ENCODE measurements around the gene CXorf58. TPM values are rescaled to one million over a fixed set of nuclear protein-coding genes. Genes with fewer than 3 reads are reported as not detected.

Gene CXorf58
- total RNA-seq, 1 experiment from 2014 or later: not detected

DNA sequence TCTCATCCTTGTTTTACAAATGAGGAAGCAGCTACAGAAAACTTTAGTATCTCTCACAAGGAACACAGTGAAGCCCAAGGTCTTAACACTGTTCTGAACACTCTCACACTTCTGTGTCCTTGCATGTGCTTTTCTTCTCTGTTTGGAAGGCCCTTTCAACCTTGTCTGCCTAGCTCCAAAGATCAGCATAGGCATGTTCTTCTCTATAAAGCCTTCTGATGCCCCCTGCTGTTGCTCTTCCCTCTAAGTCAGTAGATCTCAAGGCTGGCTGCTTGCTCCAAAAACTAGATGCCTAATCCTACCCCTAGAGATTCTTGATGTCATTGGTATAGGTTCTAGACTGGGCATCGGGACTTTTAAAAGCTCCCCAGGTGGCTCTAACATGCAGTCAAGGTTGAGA, 6.0 kb upstream of the CXorf58 start:
- intact Hi-C loops (cut with micrococcal nuclease): loop anchor here (1.0 to 5.0 kb wide), 6 partner anchors 100 to 1917 kb away; partner anchors contain the start of gene ACOT9
- peak; percentile 87 for DNase-seq (ENCODE audit: unreplicated experiment)
- Mint-ChIP-seq H3K4me3 (ENCODE audit: unreplicated experiment) (no peak overlapping the region), H3K4me1 (ENCODE audit: insufficient read depth, unreplicated experiment) (peaks cover 16% of the 10 kb centered on the region), H3K27ac (ENCODE audit: low read depth, unreplicated experiment) (no peak overlapping the region), H3K27me3 (ENCODE audit: insufficient read depth, unreplicated experiment) (no peaks in the 10 kb centered on the region), H3K36me3 (ENCODE audit: insufficient read depth, unreplicated experiment) (no peaks in the 10 kb centered on the region), H3K9me3 (ENCODE audit: unreplicated experiment) (no peaks in the 10 kb centered on the region)
- ChIA-PET CTCF (interaction anchor here (0.6 to 4.6 kb wide), 70 partner anchors 10 to 1782 kb away, joined by 3 to 137 read pairs (median 5); partner anchors contain the start of genes ACOT9, EIF2S3, PRDX4 and SAT1), POLR2A (interaction anchor here (0.6 to 4.7 kb wide), 16 partner anchors 13 to 1976 kb away, joined by 3 to 140 read pairs (median 12); partner anchors contain the start of genes ACOT9, EIF2S3, KLHL15 and SAT1)
- TF ChIP-seq CTCF (IDR thresholded peaks at IDR 0.05; ENCODE audit: unreplicated experiment): peak; percentile 56
- no TSS peak for BruUV-seq (replicated peaks)

- DNase-seq (ENCODE audit: unreplicated experiment): peak; percentile 66
- Mint-ChIP-seq H3K9me3 (ENCODE audit: unreplicated experiment) (no peaks in the 10 kb centered on the region), H3K27me3 (ENCODE audit: insufficient read depth, unreplicated experiment) (no peaks in the 10 kb centered on the region), H3K36me3 (ENCODE audit: insufficient read depth, unreplicated experiment) (no peaks in the 10 kb centered on the region), H3K27ac (ENCODE audit: low read depth, unreplicated experiment) (no peak overlapping the region), H3K4me1 (ENCODE audit: insufficient read depth, unreplicated experiment) (peaks cover 16% of the 10 kb centered on the region), H3K4me3 (ENCODE audit: unreplicated experiment) (no peak overlapping the region)
- intact Hi-C loops (cut with micrococcal nuclease): loop anchor here (1.0 to 5.0 kb wide), 5 partner anchors 100 to 1917 kb away; no protein-coding TSS in a partner anchor
- CTCF ChIA-PET: interaction anchor here (0.5 to 4.6 kb wide), 66 partner anchors 9 to 1917 kb away, joined by 3 to 137 read pairs (median 5); partner anchors contain the start of genes ACOT9, EIF2S3 and SAT1
- TF ChIP-seq CTCF (IDR thresholded peaks at IDR 0.05; ENCODE audit: unreplicated experiment): peak; percentile 54
- POLR2A ChIA-PET: interaction anchor here (0.6 to 4.7 kb wide), 14 partner anchors 13 to 211 kb away, joined by 3 to 140 read pairs (median 12); partner anchors contain the start of genes ACOT9, EIF2S3, KLHL15 and SAT1
- BruUV-seq (replicated peaks): no TSS peak
Measured at GRCh38 chrX:23902419-23902818, 5.4 kb upstream of the CXorf58 start.

GRCh38 chrX:23904096-23904495, 3.7 kb upstream of the CXorf58 start:
- H3K27me3 Mint-ChIP-seq (ENCODE audit: insufficient read depth, unreplicated experiment): peaks cover 9% of the 10 kb centered on the region
- BruUV-seq (replicated peaks): no TSS peak
- H3K27ac Mint-ChIP-seq (ENCODE audit: low read depth, unreplicated experiment): no peak overlapping the region
- POLR2A ChIA-PET: interaction anchor here (0.6 to 4.7 kb wide), 2 partner anchors 121 to 1008 kb away, joined by 3 to 140 read pairs; partner anchors contain the start of gene SAT1
- H3K4me3 Mint-ChIP-seq (ENCODE audit: unreplicated experiment): no peak overlapping the region
- TF ChIP-seq CTCF (IDR thresholded peaks at IDR 0.05; ENCODE audit: unreplicated experiment): no peak
- intact Hi-C loops (cut with micrococcal nuclease): loop anchor here (5.0 kb wide), 1 partner anchor 102 kb away; no protein-coding TSS in a partner anchor
- CTCF ChIA-PET: interaction anchor here (0.8 to 4.6 kb wide), 7 partner anchors 120 to 1919 kb away, joined by 3 to 137 read pairs (median 6); no protein-coding TSS in a partner anchor
- DNase-seq (ENCODE audit: unreplicated experiment): no peak
- peaks cover 8% of the 10 kb centered on the region for H3K4me1 Mint-ChIP-seq (ENCODE audit: insufficient read depth, unreplicated experiment)
- no peaks in the 10 kb centered on the region for H3K36me3 Mint-ChIP-seq (ENCODE audit: insufficient read depth, unreplicated experiment)
- no peaks in the 10 kb centered on the region for H3K9me3 Mint-ChIP-seq (ENCODE audit: unreplicated experiment)

DNA sequence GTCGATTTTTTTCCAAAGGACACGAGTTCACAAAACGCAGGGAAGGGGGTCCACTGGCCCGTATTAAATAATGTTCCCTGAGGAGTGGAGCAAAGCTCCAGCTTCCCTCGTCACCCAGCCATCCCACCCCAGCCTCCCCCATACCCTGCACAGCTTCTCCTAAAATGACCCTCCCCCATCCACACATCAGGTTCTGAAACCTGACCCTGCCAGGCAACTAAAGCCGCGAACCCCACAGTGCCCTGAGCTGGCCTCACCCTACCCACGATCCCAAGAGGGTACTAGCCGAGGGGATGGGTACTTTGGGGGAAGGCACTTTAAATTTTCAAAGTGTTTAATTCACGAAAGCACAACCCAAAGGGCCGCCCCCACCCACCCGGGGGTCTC, 702 bp upstream of the CXorf58 start:
- no peaks in the 10 kb centered on the region for H3K4me1 Mint-ChIP-seq (ENCODE audit: insufficient read depth, unreplicated experiment)
- POLR2A ChIA-PET: interaction anchor here (0.6 to 3.4 kb wide), 11 partner anchors 74 to 925 kb away, joined by 3 to 43 read pairs (median 4); partner anchors contain the start of genes ACOT9, EIF2S3, KLHL15 and SAT1
- CTCF ChIA-PET: interaction anchor here (0.9 to 1.6 kb wide), 9 partner anchors 11 to 213 kb away, joined by 3 to 9 read pairs (median 4); partner anchors contain the start of genes EIF2S3 and SAT1
- H3K4me3 Mint-ChIP-seq (ENCODE audit: unreplicated experiment): peak overlapping the region; percentile 69
- no peaks in the 10 kb centered on the region for H3K9me3 Mint-ChIP-seq (ENCODE audit: unreplicated experiment)
- H3K27ac Mint-ChIP-seq (ENCODE audit: low read depth, unreplicated experiment): peak overlapping the region; percentile 66
- peaks cover 30% of the 10 kb centered on the region for H3K27me3 Mint-ChIP-seq (ENCODE audit: insufficient read depth, unreplicated experiment)
- intact Hi-C loops (cut with micrococcal nuclease): no loop called here
- no peak for TF ChIP-seq CTCF (IDR thresholded peaks at IDR 0.05; ENCODE audit: unreplicated experiment)
- no peaks in the 10 kb centered on the region for H3K36me3 Mint-ChIP-seq (ENCODE audit: insufficient read depth, unreplicated experiment)
- BruUV-seq (replicated peaks): no TSS peak
- DNase-seq (ENCODE audit: unreplicated experiment): no peak
